HepG2 (cell line): ENCODE measurements around the gene ANAPC16. TPM values are rescaled to one million over a fixed set of nuclear protein-coding genes. Genes with fewer than 3 reads are reported as not detected.

Source experiments
- BRD4 ChIP-seq: sonication (generic); formaldehyde crosslinking; IDR thresholded peaks from 2 replicates; pipeline ENCODE4 v1.4.0; 2020; ENCODE audit warnings: missing genetic modification reagents
- GTF3A ChIP-seq: sonication (generic); formaldehyde crosslinking; conservative IDR thresholded peaks from 2 replicates; pipeline ENCODE4 v1.4.0; 2020; ENCODE audit warnings: mild to moderate bottlenecking, missing genetic modification reagents
- HOXA7 ChIP-seq: sonication (generic); formaldehyde crosslinking; IDR thresholded peaks from 2 replicates; pipeline ENCODE4 v1.8.1; 2022; ENCODE audit warnings: mild to moderate bottlenecking, missing genetic modification reagents, moderate library complexity
- PAWR ChIP-seq: sonication (generic); formaldehyde crosslinking; IDR thresholded peaks from 2 replicates; pipeline ENCODE4 v1.4.0; 2020; ENCODE audit warnings: missing genetic modification reagents, mild to moderate bottlenecking, borderline replicate concordance
- SETDB1 ChIP-seq: sonication (generic); formaldehyde crosslinking; IDR thresholded peaks from 2 replicates; pipeline ENCODE4 v1.5.1; 2020; ENCODE audit warnings: missing genetic modification reagents, mild to moderate bottlenecking, borderline replicate concordance
- TGIF2 ChIP-seq: IDR thresholded peaks from 2 replicates; pipeline ENCODE4 v1.6.1; 2016; ENCODE audit warnings: control low read depth, missing compliant biosample characterization
- ZFX ChIP-seq: sonication (generic); formaldehyde crosslinking; IDR thresholded peaks from 2 replicates; pipeline ENCODE4 v1.4.0; 2020; ENCODE audit warnings: mild to moderate bottlenecking, low read depth, missing genetic modification reagents, moderate library complexity
- ZNF326 ChIP-seq: sonication (generic); formaldehyde crosslinking; IDR thresholded peaks from 2 replicates; pipeline ENCODE4 v1.4.0; 2020; ENCODE audit warnings: missing genetic modification reagents, borderline replicate concordance
- ZNF564 ChIP-seq: sonication (generic); formaldehyde crosslinking; IDR thresholded peaks from 2 replicates; pipeline ENCODE4 v1.8.1; 2023; ENCODE audit warnings: mild to moderate bottlenecking, missing genetic modification reagents
- ZNF570 ChIP-seq: sonication (generic); formaldehyde crosslinking; IDR thresholded peaks from 2 replicates; pipeline ENCODE4 v1.4.0; 2020; ENCODE audit warnings: mild to moderate bottlenecking, missing genetic modification reagents, borderline replicate concordance
- ZNF776 ChIP-seq: sonication (generic); formaldehyde crosslinking; IDR thresholded peaks from 2 replicates; pipeline ENCODE4 v1.4.0; 2020; ENCODE audit warnings: mild to moderate bottlenecking, missing genetic modification reagents
- ZSCAN29 ChIP-seq: sonication (generic); formaldehyde crosslinking; conservative IDR thresholded peaks from 2 replicates; pipeline ENCODE4 v1.4.0; 2020; ENCODE audit warnings: mild to moderate bottlenecking, missing genetic modification reagents
- polyA plus RNA-seq, 8 experiments: library from polyadenylated mRNA; depleted of rRNA in 3 of 8; stranded (reverse) in 7 of 8; unstranded in 1 of 8; fragments of >200 nt; fragmentation: Illumina TruSeq in 4 of 8; extraction: Trizol in 4 of 8; gene quantifications; 2 replicates each; pipeline versions ENCODE4 v1.2.1 to v1.2.3, GENCODE V29; 2011 to 2016; ENCODE audit warnings: low read depth in 4 of 8, missing spikeins in 1 of 8, mixed read lengths in 1 of 8; ENCODE audit not compliant: insufficient read depth in 1 of 8
- total RNA-seq, 5 experiments: library from RNA; depleted of rRNA; stranded (reverse); fragments of >200 nt; fragmentation: Illumina TruSeq; extraction: Trizol; gene quantifications; 2 replicates each; pipeline ENCODE4 v1.2.3, GENCODE V29; 2016; ENCODE audit warnings: low read depth in 1 of 5
- TF ChIP-seq, protein P1 (sequence below): sonication (generic); formaldehyde crosslinking; IDR thresholded peaks from 2 replicates; pipeline ENCODE4 v1.4.0; 2020; ENCODE audit warnings: mild to moderate bottlenecking, low read depth, missing genetic modification reagents
- TF ChIP-seq, protein P2 (sequence below): sonication (generic); formaldehyde crosslinking; IDR thresholded peaks from 2 replicates; pipeline ENCODE4 v1.5.0; 2020; ENCODE audit warnings: mild to moderate bottlenecking, missing genetic modification reagents
- TF ChIP-seq, protein P3 (sequence below): IDR thresholded peaks from 2 replicates; pipeline ENCODE4 v1.4.0; 2020; ENCODE audit warnings: mild to moderate bottlenecking, missing genetic modification reagents
- TF ChIP-seq, protein P4 (sequence below): sonication (generic); formaldehyde crosslinking; IDR thresholded peaks from 2 replicates; pipeline ENCODE4 v1.4.0; 2020; ENCODE audit warnings: missing genetic modification reagents, borderline replicate concordance
- TF ChIP-seq, protein P5 (sequence below): IDR thresholded peaks from 2 replicates; pipeline ENCODE4 v1.6.1; 2016; ENCODE audit warnings: low read depth, borderline replicate concordance
- TF ChIP-seq, protein P6 (sequence below): sonication (generic); formaldehyde crosslinking; IDR thresholded peaks from 2 replicates; pipeline ENCODE4 v1.8.0; 2022; ENCODE audit warnings: missing genetic modification reagents, low read depth, mild to moderate bottlenecking, borderline replicate concordance
- TF ChIP-seq, protein P7 (sequence below): sonication (generic); formaldehyde crosslinking; IDR thresholded peaks from 2 replicates; pipeline ENCODE4 v1.4.0; 2020; ENCODE audit warnings: missing genetic modification reagents; ENCODE audit errors: not compliant biosample characterization

The ANAPC16 gene
- total and polyA plus RNA-seq, 2 of the 13 experiments (the other 11 are each of a cell fraction or from before 2014, with no cell fraction given) = 74.8 to 89.4 TPM

DNA sequence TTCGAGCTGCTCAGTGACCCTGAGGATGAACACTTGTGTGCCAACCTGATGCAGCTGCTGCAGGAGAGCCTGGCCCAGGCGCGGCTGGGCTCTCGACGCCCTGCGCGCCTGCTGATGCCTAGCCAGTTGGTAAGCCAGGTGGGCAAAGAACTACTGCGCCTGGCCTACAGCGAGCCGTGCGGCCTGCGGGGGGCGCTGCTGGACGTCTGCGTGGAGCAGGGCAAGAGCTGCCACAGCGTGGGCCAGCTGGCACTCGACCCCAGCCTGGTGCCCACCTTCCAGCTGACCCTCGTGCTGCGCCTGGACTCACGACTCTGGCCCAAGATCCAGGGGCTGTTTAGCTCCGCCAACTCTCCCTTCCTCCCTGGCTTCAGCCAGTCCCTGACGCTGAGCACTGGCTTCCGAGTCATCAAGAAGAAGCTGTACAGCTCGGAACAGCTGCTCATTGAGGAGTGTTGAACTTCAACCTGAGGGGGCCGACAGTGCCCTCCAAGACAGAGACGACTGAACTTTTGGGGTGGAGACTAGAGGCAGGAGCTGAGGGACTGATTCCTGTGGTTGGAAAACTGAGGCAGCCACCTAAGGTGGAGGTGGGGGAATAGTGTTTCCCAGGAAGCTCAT is 59.0 kb downstream of the ANAPC16 start (continued):
- TF ChIP-seq, protein P1, sequence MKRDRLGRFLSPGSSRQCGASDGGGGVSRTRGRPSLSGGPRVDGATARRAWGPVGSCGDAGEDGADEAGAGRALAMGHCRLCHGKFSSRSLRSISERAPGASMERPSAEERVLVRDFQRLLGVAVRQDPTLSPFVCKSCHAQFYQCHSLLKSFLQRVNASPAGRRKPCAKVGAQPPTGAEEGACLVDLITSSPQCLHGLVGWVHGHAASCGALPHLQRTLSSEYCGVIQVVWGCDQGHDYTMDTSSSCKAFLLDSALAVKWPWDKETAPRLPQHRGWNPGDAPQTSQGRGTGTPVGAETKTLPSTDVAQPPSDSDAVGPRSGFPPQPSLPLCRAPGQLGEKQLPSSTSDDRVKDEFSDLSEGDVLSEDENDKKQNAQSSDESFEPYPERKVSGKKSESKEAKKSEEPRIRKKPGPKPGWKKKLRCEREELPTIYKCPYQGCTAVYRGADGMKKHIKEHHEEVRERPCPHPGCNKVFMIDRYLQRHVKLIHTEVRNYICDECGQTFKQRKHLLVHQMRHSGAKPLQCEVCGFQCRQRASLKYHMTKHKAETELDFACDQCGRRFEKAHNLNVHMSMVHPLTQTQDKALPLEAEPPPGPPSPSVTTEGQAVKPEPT (CRISPR knock-in tag) = no peak
- TF ChIP-seq TGIF2 (CRISPR knock-in tag) (0 out of 2 replicates have a peak, but pooled peaks have one; percentile 51), GTF3A (no peak; the same call in 1 of the 2 replicates), SETDB1 (CRISPR knock-in tag) (no peak), ZSCAN29 (CRISPR knock-in tag) (no peak), ZFX (CRISPR knock-in tag) (peak; percentile 57), ZNF776 (no peak), HOXA7 (CRISPR knock-in tag) (no peak), ZNF326 (CRISPR knock-in tag) (no peak), PAWR (no peak), ZNF570 (no peak), ZNF564 (CRISPR knock-in tag) (no peak), BRD4 (CRISPR knock-in tag) (0 out of 2 replicates have a peak, but pooled peaks have one; percentile 58)
- TF ChIP-seq, protein P2, sequence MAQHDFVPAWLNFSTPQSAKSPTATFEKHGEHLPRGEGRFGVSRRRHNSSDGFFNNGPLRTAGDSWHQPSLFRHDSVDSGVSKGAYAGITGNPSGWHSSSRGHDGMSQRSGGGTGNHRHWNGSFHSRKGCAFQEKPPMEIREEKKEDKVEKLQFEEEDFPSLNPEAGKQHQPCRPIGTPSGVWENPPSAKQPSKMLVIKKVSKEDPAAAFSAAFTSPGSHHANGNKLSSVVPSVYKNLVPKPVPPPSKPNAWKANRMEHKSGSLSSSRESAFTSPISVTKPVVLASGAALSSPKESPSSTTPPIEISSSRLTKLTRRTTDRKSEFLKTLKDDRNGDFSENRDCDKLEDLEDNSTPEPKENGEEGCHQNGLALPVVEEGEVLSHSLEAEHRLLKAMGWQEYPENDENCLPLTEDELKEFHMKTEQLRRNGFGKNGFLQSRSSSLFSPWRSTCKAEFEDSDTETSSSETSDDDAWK (CRISPR knock-in tag) = no peak
- TF ChIP-seq, protein P3, sequence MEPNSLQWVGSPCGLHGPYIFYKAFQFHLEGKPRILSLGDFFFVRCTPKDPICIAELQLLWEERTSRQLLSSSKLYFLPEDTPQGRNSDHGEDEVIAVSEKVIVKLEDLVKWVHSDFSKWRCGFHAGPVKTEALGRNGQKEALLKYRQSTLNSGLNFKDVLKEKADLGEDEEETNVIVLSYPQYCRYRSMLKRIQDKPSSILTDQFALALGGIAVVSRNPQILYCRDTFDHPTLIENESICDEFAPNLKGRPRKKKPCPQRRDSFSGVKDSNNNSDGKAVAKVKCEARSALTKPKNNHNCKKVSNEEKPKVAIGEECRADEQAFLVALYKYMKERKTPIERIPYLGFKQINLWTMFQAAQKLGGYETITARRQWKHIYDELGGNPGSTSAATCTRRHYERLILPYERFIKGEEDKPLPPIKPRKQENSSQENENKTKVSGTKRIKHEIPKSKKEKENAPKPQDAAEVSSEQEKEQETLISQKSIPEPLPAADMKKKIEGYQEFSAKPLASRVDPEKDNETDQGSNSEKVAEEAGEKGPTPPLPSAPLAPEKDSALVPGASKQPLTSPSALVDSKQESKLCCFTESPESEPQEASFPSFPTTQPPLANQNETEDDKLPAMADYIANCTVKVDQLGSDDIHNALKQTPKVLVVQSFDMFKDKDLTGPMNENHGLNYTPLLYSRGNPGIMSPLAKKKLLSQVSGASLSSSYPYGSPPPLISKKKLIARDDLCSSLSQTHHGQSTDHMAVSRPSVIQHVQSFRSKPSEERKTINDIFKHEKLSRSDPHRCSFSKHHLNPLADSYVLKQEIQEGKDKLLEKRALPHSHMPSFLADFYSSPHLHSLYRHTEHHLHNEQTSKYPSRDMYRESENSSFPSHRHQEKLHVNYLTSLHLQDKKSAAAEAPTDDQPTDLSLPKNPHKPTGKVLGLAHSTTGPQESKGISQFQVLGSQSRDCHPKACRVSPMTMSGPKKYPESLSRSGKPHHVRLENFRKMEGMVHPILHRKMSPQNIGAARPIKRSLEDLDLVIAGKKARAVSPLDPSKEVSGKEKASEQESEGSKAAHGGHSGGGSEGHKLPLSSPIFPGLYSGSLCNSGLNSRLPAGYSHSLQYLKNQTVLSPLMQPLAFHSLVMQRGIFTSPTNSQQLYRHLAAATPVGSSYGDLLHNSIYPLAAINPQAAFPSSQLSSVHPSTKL (CRISPR knock-in tag) = peak; percentile 33; the same call in 1 of the 2 replicates
- TF ChIP-seq, protein P4, sequence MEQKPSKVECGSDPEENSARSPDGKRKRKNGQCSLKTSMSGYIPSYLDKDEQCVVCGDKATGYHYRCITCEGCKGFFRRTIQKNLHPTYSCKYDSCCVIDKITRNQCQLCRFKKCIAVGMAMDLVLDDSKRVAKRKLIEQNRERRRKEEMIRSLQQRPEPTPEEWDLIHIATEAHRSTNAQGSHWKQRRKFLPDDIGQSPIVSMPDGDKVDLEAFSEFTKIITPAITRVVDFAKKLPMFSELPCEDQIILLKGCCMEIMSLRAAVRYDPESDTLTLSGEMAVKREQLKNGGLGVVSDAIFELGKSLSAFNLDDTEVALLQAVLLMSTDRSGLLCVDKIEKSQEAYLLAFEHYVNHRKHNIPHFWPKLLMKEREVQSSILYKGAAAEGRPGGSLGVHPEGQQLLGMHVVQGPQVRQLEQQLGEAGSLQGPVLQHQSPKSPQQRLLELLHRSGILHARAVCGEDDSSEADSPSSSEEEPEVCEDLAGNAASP (CRISPR knock-in tag) = no peak
- TF ChIP-seq, protein P5, sequence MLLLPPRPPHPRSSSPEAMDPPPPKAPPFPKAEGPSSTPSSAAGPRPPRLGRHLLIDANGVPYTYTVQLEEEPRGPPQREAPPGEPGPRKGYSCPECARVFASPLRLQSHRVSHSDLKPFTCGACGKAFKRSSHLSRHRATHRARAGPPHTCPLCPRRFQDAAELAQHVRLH = 0 out of 2 replicates have a peak, but pooled peaks have one; percentile 14
- TF ChIP-seq, protein P6, sequence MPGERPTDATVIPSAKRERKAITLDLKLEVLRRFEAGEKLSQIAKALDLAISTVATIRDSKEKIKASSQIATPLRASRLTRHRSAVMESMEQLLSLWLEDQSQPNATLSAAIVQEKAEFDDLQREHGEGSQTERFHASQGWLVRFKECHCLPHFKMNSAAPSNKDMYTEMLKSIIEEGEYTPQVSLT (CRISPR knock-in tag) = no peak
- TF ChIP-seq, protein P7, sequence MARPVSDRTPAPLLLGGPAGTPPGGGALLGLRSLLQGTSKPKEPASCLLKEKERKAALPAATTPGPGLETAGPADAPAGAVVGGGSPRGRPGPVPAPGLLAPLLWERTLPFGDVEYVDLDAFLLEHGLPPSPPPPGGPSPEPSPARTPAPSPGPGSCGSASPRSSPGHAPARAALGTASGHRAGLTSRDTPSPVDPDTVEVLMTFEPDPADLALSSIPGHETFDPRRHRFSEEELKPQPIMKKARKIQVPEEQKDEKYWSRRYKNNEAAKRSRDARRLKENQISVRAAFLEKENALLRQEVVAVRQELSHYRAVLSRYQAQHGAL = no peak
